Hematopoietic multipotent progenitor cell treated with erythropoietin and hydrocortisone succinate and interleukin-3 and kit ligand, for 4 days (in vitro differentiated cells): Measurements from ENCODE around the gene ARL13A.
A peak's percentile ranks its signal among the peaks of the same experiment; 100 is the strongest.
"Not testable (repeated sequence)": the region's sequence is repeated elsewhere in the genome, so short reads cannot be mapped to it uniquely, and the experiment has no call there.

Experiments used
- DNase-seq: peaks from one replicate; pipeline ENCODE4 v3.0.0-alpha.2; 2015

Gene ARL13A

DNA sequence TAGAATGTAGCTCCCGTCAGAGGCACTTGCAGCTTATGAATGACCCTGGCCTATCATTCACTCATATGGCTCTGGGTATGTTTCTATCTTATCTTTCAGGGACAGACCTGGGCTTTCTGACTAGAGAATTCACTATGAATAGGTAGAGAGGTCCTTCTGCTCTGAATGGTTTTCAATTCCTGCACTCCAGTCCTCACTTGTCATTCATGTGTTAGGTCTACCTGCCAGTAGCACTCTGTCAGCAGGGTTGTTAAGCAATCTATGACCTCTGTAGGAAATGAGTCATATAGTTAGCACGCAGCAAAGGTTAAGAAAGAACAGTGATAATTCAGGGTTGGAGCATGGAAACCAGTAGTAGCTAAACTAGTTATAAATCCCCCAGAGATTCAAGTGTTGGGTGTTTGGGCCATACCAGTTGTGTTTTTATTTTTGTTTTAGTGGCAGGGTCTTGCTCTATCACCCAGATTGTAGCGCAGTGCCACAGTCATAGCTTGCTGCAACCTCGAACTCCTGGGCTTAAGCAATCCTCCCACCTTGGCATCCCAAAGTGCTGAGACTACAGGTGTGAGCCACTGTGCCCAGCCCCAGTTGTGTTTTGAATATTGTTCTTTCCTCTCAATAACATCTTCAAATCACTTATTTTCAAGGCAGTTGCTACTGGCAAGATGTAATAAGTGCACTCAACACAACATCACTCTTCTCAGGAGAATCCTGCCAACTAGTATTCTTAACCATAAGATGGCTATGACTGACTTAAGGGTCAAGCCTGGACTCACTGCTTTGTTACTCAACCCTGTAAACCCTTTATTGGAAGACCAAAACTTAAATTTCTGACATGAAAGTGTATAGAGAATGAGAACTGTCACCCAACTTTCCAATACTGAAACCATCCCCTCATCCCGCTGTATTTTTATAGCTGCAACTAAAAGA lies 25.1 kb downstream of the ARL13A start:
- DNase-seq = peak; percentile 26

DNA sequence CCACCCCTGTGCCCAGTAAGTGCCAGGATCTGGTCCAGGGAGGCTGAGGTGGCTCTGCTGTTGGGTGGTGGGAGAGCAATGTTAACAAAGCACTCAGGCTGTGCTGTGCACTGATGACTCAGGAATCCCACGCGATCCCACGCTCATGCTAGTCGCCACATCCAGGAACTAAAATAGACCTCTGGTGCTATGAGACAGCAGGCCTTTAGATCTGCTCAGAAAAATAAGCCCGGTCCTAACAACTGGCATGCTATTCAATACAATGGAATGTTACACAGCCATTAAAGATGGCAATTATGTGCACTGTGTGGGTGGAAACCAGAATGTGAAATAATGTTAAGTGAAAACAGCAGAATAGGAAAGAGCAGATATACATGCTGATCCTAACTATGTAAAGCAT lies 26.0 kb downstream of the ARL13A start:
- DNase-seq = no peak

DNA sequence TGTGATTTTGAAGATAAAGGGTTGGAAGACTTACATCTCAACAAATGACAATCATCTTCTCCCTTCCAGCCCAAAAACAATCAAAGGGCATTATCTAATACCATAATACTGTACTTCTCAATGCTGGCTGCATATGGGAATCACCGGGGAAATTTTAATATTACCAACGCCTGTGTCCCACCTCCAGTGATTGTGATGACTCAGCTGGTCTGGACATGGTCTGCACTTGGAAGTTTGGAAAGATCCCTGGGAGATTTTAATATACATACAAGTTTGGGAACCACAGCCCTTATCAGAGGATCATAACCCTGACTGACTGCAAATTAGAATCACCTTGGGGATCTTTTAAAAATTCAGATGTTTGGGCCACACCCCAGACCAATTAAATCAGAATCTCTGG lies 29.9 kb downstream of the ARL13A start:
- DNase-seq = no peak

DNA sequence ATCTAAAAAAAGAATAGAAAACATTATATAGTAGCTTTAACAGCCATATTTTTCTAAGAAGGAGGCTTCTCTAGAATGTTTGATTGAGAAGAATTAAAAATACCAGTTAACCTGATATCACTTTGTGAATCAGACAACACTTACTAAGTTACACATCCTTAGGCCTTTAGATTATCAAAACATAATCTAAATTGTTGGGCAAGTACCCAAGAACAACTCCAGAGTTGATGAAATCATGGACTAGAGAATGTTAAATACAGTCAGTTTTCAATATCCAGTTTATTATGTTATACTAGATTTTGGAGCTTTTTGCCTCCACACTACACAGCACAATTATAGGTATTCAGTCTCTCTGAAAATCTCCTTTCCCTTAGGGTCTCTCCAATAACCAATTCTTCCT lies 39.6 kb downstream of the ARL13A start:
- no peak for DNase-seq

DNA sequence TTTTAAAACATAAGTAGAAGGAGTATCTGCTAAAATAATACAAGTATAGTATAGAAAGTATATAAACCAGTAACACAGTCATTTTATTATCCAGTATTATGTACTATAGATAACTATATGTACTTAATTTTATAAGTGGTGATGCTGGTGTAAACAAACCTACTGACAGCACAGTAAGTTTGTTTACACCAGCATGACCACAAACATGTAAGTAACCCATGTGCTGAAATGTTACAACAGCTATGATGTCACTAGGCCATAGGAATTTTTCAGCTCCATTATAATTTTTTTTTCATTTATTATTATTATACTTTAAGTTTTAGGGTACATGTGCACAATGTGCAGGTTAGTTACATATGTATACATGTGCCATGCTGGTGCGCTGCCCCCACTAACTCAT lies 42.5 kb downstream of the ARL13A start:
- DNase-seq = not testable (repeated sequence)

DNA sequence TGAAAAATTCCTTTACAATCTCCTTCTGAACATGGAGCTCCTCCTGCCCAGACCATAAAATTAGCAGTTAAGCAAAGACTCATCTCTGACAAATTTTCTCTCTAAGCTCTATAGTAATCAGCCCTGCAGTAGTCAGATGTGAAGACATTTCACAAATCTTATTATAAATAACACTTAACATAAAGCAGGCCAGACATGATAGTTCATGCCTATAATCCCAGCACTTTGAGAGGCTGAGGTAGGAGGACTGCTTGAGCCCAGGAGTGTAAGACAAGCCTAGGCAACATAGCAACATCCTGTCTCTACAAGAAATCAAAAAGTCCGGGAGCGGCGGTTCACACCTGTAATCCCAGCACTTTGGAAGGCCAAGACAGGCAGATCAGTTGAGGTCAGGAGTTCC lies 52.5 kb downstream of the ARL13A start:
- DNase-seq = no peak

DNA sequence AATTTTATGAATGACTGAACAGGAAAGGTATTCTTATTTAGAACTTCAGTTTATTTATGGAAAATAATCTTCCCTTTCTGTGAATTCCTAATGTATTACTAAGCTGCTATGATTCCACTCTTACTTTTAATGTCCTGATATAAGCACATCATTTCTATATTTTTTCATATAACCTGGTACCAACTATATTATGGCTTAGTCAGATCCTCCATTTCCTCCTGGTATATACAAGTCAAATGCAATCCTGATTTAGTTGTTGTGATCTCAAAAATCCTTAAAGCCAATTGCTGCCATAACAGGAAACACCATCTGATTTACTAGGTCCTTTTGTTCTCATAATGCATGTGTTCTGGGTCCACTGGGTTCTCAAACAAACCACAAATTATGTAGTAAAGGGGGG lies 55.6 kb downstream of the ARL13A start:
- no peak for DNase-seq

DNA sequence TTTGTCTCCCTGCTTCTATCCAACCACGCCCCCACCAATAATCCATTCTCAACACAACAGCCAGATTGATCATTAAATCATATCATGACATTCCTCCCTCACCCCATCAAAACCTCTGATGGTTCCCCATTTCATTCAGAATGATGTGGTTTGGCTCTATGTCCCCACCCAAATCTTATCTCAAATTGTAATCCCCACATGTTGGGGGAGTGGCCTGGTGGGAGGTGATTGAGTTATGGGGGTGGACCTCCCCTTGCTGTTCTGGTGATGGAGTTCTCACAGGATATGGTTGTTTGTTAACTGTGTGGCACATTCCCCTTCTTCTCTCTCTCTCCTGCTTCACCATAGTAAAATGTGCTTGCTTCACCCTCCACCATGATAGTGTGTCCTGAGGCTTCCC lies 59.1 kb downstream of the ARL13A start:
- DNase-seq = peak; percentile 71

DNA sequence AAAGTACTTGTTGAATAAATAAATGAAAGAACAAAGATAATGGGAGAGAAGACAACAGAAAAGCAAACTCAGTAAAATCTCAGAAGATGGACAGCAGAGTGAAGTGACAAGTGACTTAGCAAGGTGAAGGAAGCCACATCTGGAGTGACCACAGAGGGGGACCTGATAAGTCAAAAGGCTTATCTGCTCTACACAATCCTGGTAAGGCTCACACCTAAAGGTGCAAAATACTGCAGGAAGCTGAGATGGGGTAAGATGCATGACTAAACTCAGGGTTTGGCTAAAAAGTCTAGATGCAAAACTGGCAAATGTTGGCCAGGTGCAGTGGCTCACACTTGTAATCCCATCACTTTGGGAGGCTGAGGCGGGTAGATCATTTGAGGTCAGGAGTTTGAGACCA lies 60.2 kb downstream of the ARL13A start:
- no peak for DNase-seq

DNA sequence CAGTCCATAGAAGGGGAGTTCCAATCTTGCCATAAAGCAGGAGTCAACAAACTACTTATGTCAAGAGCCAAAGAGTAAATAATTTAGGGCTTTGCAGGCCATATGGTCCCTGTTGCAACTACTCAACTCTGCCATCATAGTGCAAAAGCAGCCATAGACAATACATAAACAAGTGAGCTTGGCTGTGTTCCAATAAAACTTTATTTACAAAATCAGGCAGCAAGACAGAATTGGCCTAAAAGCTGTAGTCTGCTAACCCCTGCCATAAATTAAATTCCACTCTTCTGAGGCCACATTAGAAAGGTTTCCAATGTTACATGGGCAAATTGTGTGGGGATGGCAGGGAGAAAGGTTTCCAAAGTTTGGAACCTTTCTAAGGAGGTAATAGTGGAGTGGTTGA lies 67.7 kb downstream of the ARL13A start:
- no peak for DNase-seq

DNA sequence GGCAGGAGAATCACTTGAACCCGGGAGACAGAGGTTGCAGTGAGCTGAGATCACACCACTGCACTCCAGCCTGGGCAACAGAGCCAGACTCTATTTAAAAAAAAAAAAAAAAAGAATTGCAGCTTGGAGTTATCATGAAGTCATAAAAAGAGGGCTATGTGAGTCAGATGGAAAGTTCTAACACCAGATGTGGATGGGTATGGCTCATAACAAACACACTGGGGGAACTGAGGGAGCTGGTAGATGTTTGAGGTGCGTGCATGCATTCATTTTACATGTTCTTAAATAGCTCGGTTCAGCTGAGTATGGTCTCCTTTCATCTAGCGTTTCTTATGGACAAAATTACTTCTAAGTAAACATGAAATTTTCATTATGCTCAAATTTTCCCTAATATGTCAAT lies 70.7 kb downstream of the ARL13A start:
- DNase-seq = no peak
